IPS-18c (cell line): ENCODE measurements around the gene RAB6C.
"Not testable (repeated sequence)": the region's sequence is repeated elsewhere in the genome, so short reads cannot be mapped to it uniquely, and the experiment has no call there.

Source experiments
- H3K4me3 ChIP-seq: 2 replicates; pipeline ENCODE4 v1.7.0; 2013; ENCODE audit warnings: low read depth, mild to moderate bottlenecking, low read length, moderate library complexity; ENCODE audit not compliant: insufficient read depth
- H3K9me3 ChIP-seq: one replicate; pipeline ENCODE4 v1.6.1; 2013; ENCODE audit warnings: mild to moderate bottlenecking, low read length, moderate library complexity; ENCODE audit not compliant: control insufficient read depth, insufficient read depth

Gene RAB6C

DNA sequence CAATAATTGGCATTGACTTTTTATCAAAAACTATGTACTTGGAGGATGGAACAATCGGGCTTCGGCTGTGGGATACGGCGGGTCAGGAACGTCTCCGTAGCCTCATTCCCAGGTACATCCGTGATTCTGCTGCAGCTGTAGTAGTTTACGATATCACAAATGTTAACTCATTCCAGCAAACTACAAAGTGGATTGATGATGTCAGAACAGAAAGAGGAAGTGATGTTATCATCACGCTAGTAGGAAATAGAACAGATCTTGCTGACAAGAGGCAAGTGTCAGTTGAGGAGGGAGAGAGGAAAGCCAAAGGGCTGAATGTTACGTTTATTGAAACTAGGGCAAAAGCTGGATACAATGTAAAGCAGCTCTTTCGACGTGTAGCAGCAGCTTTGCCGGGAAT, 780 bp downstream of the RAB6C start:
- not testable (repeated sequence) for H3K4me3 ChIP-seq, H3K9me3 ChIP-seq

DNA sequence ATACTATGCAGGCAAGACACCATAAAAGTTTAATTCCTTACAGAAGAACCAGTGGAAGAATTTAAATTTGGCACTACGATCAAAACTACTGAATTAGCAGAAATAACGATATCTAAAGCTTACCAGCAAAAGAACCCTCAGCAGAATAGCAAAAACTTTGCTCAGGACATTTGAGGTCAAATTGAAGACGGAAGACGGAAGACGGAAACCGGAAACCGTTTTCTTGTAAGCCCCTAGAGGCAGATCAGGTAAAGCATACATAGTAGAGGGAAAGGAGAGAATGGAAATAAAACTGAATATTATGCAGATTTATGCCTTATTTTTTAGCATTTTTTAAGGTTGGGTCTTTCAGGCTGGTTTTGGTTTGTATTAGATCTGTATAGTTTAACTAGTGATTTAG, 2.2 kb downstream of the RAB6C start:
- H3K9me3 ChIP-seq, H3K4me3 ChIP-seq: not testable (repeated sequence)

DNA sequence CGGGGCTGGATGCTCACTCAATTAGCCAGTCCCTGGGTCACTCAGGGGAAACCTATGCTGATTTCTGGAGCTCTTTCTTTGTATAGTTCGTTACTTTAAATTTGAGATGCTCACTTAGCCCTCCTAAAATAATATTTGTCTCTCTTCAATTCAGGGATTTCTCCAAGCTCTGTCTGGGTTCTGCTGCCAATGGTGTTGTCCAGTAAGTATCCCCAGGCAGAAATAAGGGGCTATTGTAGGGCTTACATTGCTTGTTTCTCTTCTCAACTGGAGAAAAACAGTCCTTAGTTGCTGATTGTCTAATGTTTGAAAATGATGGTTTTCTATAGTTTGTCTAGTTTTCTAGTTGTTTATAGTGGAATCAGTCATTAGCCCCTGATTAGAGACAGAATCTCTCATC, 5.0 kb downstream of the RAB6C start:
- Histone ChIP-seq H3K4me3 (no peak overlapping the region), H3K9me3 (no peaks in the 10 kb centered on the region)

DNA sequence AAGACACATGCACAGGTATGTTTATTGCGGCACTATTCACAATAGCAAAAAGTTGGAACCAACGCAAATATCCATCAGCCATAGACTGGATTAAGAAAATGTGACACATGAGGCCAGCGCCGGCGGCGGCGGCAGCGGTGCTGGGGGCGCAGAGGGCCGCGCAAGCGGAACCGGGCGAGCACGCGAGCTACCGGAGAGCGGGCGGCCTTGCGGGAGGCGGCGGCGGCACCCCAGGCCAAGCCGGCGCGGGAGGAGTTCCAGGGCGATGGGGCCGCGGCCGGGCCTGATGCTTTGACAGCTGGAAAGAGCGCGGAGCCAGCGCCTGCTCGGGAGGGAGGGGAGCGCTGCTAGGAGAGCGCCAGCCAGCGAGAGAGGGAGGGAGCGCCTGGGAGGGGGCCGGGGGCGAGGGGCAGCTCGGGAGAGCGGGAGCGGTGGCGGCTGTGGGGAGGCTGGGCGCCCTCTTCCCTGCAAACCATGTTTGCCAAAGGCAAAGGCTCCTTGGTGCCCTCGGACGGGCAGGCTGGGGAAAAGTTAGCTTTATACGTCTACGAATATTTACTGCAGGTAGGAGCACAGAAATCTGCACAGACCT, 13.0 kb downstream of the RAB6C start:
- H3K4me3 ChIP-seq, H3K9me3 ChIP-seq: not testable (repeated sequence)

DNA sequence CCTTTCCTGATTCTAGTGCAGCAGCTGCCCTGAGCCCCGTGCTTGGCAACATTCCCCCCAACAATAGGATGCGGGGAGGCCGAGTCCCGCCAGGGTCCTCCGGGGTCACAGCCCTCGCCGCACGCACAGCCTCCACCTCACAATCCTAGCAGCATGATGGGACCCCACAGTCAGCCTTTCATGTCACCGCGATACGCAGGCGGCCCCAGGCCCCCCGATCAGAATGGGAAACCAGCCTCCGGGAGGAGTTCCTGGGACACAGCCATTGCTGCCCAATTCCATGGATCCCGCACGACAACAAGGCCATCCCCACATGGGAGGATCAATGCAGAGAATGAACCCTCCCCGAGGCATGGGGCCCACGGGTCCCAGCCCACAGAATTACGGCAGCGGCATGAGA, 13.7 kb downstream of the RAB6C start:
- H3K4me3 ChIP-seq: peak overlapping the region; percentile 31; the same call in 1 of the 2 replicates
- H3K9me3 ChIP-seq: not testable (repeated sequence)

DNA sequence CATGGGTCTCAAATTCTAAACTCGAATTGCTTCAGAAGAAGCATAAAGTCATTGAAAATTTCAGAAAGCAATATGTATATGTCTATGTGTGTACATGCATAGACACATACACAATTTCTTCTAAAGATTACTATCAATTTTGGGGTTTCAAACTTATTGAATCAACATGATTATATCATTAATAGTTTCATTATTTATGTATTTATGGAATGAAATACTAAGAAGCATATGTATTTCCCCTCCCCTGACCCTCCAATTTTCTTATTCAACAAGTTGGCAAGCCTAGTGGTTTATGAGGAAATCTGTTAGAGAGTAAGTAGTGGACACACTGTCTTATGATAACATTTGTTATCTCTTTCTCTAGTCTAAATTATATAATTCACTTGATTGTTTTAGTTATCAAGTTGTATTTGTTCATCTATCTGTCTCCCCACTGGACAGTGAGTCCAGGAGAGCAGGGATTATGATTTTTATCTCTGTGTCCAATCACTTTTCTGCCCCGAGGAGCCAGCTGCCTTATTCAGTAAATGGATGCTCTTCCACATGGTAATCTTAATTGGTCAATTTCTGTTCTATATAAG, 17.3 kb downstream of the RAB6C start:
- H3K9me3 ChIP-seq, H3K4me3 ChIP-seq: not testable (repeated sequence)

DNA sequence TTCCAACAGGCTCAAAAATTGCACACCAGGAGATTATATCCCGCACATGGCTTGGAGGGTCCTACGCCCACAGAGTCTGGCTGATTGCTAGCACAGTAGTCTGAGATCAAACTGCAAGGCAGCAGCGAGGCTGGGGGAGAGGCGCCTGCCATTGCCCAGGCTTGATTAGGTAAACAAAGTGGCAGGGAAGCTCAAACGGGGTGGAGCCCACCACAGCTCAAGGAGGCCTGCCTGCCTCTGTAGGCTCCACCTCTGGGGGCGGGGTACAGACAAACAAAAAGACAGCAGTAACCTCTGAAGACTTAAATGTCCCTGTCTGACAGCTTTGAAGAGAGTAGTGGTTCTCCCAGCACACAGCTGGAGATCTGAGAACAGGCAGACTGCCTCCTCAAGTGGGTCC, 19.3 kb downstream of the RAB6C start:
- not testable (repeated sequence) for H3K9me3 ChIP-seq, H3K4me3 ChIP-seq

DNA sequence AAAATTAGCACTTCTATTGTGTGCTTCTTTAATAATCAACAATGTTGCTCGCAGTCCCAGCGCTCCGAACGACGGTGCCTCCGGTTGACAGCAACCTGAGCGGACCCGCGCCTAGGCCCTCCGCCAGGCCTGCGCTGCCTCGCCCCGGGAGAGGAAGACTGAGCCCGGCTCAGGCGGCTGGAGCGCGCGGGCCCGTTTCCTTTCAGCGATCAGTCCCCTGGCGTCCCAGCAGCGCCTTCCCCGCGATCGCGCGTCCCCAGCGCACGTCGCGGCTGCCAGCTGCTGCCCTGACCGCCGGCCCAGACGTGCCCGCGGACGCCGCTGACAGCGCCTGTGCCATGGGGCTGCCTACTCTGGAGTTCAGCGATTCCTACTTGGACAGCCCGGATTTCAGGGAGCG, 26.4 kb downstream of the RAB6C start:
- not testable (repeated sequence) for H3K4me3 ChIP-seq, H3K9me3 ChIP-seq

DNA sequence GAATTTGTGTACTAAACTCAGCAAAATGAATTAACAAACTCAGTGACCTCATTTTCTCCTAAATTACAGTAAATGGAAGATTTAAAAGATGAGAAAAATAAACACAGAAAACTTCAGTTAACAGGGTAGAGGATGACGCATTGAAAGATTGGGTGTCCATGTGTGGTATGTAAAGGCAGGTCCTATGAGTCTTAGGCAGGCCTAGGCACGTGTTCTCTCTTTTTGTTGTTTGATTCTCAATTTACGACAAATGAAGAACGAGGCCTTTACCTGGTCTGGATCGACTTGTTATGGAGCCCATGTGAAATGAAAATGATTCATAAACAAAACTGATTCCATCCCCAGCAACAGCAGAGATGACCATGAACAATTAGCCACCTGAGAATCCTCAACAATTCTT, 37.2 kb downstream of the RAB6C start:
- H3K9me3 ChIP-seq, H3K4me3 ChIP-seq: not testable (repeated sequence)

DNA sequence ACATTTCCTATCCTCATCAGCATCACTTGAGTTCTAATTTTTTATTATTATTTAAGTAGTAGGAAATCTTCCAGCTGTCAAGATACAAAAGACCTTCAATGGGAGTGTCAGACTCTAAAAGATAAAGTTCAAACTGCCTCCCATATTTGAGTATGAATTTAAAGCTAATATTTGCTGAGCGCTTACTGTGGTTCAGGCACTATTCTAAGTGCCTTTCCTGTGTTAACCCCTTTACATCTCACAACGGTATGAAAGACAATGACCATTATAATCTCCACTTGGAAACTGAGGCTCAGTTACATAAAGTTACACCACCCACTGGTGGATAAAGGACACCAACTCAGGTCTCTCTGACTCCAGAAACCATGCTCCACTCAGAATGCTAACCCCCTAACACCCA, 39.9 kb downstream of the RAB6C start:
- Histone ChIP-seq H3K9me3 (peaks cover 3% of the 10 kb centered on the region), H3K4me3 (no peak overlapping the region)

DNA sequence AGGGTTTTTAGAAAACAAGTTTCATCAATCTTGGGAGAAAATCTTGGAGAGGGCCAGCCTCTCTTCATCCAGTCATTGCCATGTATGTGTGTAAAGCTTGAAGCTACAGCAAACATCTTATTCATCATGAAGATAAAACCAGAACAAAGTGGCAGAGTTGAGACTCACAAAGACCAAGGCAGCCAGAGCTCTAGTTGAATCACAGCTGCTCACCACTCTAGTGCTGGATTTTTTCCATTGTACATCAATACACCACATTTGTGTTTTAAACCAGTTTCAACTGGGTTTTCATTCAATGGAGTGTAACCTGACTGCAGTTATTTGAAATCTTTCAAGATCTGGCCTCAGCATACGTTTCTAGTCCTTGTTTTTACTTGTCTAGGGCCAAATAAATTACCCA, 40.6 kb downstream of the RAB6C start:
- not testable (repeated sequence) for H3K9me3 ChIP-seq, H3K4me3 ChIP-seq

DNA sequence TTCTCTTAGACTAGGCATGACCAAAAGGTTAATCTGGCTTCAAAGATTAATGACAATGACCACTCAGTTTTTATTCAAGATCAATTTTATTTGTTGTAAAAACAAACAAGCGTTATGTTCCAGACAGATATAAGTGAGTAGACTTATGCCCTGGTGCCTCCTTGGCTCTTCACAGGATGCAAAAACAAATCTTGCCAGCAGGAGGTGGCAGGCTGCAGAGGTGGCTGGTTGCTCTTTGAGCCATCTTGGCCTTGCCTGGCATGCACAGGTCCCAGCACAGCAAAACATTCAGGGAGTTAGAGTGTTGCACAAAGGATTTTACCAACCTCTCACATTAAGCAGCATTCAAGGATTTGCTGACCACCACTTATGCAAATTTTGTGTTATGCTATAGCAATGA, 46.5 kb downstream of the RAB6C start:
- not testable (repeated sequence) for H3K9me3 ChIP-seq

More for the DNA sequence above, 46.5 kb downstream of the RAB6C start:
- not testable (repeated sequence) for H3K4me3 ChIP-seq
